ENCODE data around the gene CSTF3.

DNA sequence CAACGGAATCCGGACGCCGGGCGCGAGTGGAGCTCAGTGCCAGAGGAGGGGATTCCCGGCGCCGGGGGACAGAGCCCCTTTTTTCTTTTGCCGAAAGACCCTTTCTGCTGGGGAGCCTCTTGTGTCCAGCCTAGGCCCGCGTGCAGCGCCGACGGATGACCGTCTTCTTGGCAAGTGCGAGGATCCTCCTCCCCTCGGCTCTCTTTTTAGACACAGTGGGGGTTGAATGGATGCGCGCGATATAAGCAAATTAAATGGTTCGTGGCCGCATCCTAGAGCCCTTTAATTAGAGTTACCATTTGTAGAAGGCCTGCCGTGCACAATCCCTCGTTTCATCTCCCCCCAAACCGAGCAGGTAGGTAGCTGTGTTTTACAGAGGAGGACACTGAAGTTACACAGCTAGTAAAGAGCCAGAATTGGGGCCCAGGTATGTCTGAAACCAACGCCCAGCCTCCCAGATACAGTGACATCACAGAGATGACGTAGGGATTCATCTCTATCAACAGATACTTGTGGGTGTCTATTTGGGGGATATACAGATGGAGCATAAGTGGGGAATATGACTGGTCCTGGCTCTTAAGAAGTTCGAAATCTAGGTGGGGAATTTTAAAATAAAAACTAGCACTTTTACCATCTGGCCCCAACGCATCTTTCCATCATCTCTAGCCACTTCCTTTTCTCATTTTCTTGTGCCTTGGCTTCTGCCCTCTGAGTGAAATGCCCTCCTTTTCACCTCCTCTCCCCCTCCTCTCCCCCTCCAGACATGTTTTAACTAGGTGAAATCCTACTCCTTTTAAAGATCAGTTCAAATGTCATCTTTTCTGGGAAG, 121.0 kb downstream of the CSTF3 start:
- TF ChIP-seq, protein P1, sequence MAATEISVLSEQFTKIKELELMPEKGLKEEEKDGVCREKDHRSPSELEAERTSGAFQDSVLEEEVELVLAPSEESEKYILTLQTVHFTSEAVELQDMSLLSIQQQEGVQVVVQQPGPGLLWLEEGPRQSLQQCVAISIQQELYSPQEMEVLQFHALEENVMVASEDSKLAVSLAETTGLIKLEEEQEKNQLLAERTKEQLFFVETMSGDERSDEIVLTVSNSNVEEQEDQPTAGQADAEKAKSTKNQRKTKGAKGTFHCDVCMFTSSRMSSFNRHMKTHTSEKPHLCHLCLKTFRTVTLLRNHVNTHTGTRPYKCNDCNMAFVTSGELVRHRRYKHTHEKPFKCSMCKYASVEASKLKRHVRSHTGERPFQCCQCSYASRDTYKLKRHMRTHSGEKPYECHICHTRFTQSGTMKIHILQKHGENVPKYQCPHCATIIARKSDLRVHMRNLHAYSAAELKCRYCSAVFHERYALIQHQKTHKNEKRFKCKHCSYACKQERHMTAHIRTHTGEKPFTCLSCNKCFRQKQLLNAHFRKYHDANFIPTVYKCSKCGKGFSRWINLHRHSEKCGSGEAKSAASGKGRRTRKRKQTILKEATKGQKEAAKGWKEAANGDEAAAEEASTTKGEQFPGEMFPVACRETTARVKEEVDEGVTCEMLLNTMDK (IDR thresholded peaks at IDR 0.05; ENCODE audit: borderline replicate concordance, insufficient read depth, low read depth, low read length, poor library complexity, severe bottlenecking), result no peak
- no peak for TF ChIP-seq TEAD4 (IDR thresholded peaks at IDR 0.05; ENCODE audit: low read length)
- no peak for TF ChIP-seq TEAD4 (CRISPR knock-in tag; IDR thresholded peaks at IDR 0.05; ENCODE audit: borderline replicate concordance)
- TF ChIP-seq BACH1 (tag; IDR thresholded peaks at IDR 0.05), result no peak
- TF ChIP-seq JUND (IDR thresholded peaks at IDR 0.05; ENCODE audit: borderline replicate concordance, low read depth, low read length), result no peak
- TF ChIP-seq JUND (tag; IDR thresholded peaks at IDR 0.05; ENCODE audit: borderline replicate concordance, low read depth, low read length), result no peak
- TF ChIP-seq DPF2 (IDR thresholded peaks at IDR 0.05), result no peak
- TF ChIP-seq SRSF3 (IDR thresholded peaks at IDR 0.05; ENCODE audit: insufficient read depth, low read length), result no peak
- TF ChIP-seq HLTF (IDR thresholded peaks at IDR 0.05), result no peak
- TF ChIP-seq ZNF224 (CRISPR knock-in tag; IDR thresholded peaks at IDR 0.05), result no peak
- TF ChIP-seq FOSL1 (tag; conservative IDR thresholded peaks at IDR 0.05), result no peak
- no peak for TF ChIP-seq NCOA4 (IDR thresholded peaks at IDR 0.05; ENCODE audit: partially characterized antibody)
